Ovary (tissue), 3 donors: ENCODE measurements around the gene FAM153A.
"Not testable (repeated sequence)": the region's sequence is repeated elsewhere in the genome, so short reads cannot be mapped to it uniquely, and the experiment has no call there.

Source experiments
- EP300 ChIP-seq: sonication (generic); formaldehyde crosslinking; IDR thresholded peaks from one replicate; pipeline ENCODE4 v1.6.1; 2017; ENCODE audit warnings: antibody characterized with exemption
- POLR2A ChIP-seq: fragments of 450-650 bp; IDR thresholded peaks from one replicate; pipeline ENCODE4 v1.6.1; 2017; ENCODE audit warnings: antibody characterized with exemption, mild to moderate bottlenecking, moderate library complexity
- TF ChIP-seq, protein P1 (sequence below), 3 donors: fragments of 450-650 bp in 2 of 3; fragments of 200-600 bp in 1 of 3; IDR thresholded peaks; one replicate each; pipeline versions ENCODE4 v1.5.1 to v1.8.0; 2016 to 2022; ENCODE audit warnings: antibody characterized with exemption in 3 of 3, mild to moderate bottlenecking in 1 of 3
- donor health status: DM: no; HTN: no; CAD: no.

DNA sequence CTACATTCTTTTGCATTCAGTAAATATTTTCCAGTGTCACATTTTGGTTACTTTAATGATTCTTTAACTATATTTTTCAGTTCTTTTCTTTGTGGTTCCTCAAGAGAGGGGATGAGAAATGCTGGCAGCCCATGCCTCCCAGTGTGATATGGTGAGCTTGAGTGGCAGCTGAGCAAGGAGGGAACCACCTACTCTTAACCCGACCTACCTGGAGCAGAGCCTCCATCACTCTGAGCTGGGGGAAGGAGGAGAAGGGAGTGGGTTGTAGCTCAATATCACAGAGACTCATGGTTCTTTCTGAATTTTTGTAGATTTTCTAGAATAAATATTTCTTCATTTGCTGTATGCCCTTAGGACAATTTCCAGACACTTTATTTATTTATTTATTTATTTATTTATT lies 37.0 kb upstream of the FAM153A start:
- not testable (repeated sequence) for TF ChIP-seq EP300, POLR2A
- TF ChIP-seq, protein P1, sequence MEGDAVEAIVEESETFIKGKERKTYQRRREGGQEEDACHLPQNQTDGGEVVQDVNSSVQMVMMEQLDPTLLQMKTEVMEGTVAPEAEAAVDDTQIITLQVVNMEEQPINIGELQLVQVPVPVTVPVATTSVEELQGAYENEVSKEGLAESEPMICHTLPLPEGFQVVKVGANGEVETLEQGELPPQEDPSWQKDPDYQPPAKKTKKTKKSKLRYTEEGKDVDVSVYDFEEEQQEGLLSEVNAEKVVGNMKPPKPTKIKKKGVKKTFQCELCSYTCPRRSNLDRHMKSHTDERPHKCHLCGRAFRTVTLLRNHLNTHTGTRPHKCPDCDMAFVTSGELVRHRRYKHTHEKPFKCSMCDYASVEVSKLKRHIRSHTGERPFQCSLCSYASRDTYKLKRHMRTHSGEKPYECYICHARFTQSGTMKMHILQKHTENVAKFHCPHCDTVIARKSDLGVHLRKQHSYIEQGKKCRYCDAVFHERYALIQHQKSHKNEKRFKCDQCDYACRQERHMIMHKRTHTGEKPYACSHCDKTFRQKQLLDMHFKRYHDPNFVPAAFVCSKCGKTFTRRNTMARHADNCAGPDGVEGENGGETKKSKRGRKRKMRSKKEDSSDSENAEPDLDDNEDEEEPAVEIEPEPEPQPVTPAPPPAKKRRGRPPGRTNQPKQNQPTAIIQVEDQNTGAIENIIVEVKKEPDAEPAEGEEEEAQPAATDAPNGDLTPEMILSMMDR (IDR thresholded peaks at IDR 0.05): not testable (repeated sequence)
